H1 (cell line): Measurements from ENCODE around the gene RELCH. TPM values are rescaled to one million over a fixed set of nuclear protein-coding genes. Genes with fewer than 3 reads are reported as not detected.

ENCODE experiments used
- CTCF ChIA-PET: fragments of 300-600 bp; sonication (Branson Sonifier 250); formaldehyde crosslinking; loops from one replicate; lab custom pipeline; 2021; ENCODE audit not compliant: partially characterized antibody; lab: Charles Lee
- POLR2A ChIA-PET: fragments of 300-600 bp; sonication (Branson Sonifier 250); formaldehyde crosslinking; loops from one replicate; lab custom pipeline; 2021; ENCODE audit warnings: inconsistent platforms; ENCODE audit not compliant: partially characterized antibody; lab: Charles Lee
- DNase-seq, 2 experiments: peaks; one replicate each; pipeline versions ENCODE4 v3.0.0 to v3.0.0-alpha.2; 2010 to 2022; ENCODE audit warnings: low spot score in 2 of 2, low read depth in 1 of 2, mixed read lengths in 1 of 2
- FAIRE-seq: peaks from 2 replicates; lab custom pipeline; 2011; peaks lifted over from hg19 to GRCh38; lab: Jason Lieb, UNC
- H2AFZ ChIP-seq: 2 replicates; pipeline ENCODE4 v1.8.1; 2012; ENCODE audit warnings: low read length, inconsistent platforms
- H2AK5ac ChIP-seq: 2 replicates; pipeline ENCODE4 v1.6.1; 2013; ENCODE audit warnings: low read depth, low read length
- H2BK120ac ChIP-seq: replicated peaks from 2 replicates; pipeline ENCODE3; 2013; ENCODE audit warnings: low read depth, low read length, inconsistent platforms
- H2BK12ac ChIP-seq: 2 replicates; pipeline ENCODE4 v1.6.1; 2013; ENCODE audit warnings: low read depth, low read length
- H2BK15ac ChIP-seq: 2 replicates; pipeline ENCODE4 v1.6.1; 2013; ENCODE audit warnings: low read length
- H2BK20ac ChIP-seq: 2 replicates; pipeline ENCODE4 v1.6.1; 2013; ENCODE audit warnings: low read length
- H2BK5ac ChIP-seq: 2 replicates; pipeline ENCODE4 v1.6.1; 2013; ENCODE audit warnings: low read depth, low read length
- H3K14ac ChIP-seq: 2 replicates; pipeline ENCODE4 v1.6.1; 2013; ENCODE audit warnings: inconsistent platforms; ENCODE audit not compliant: insufficient read length
- H3K18ac ChIP-seq: 2 replicates; pipeline ENCODE4 v1.6.1; 2013; ENCODE audit warnings: low read length; ENCODE audit errors: extremely low read depth
- H3K23ac ChIP-seq: 2 replicates; pipeline ENCODE4 v1.6.1; 2013; ENCODE audit warnings: inconsistent platforms; ENCODE audit not compliant: insufficient read length
- H3K23me2 ChIP-seq: 2 replicates; pipeline ENCODE4 v1.6.1; 2013; ENCODE audit warnings: low read depth, low read length
- H3K27ac ChIP-seq: 2 replicates; pipeline ENCODE4 v1.6.1; 2011; ENCODE audit warnings: low read depth, low read length, inconsistent platforms
- H3K27me3 ChIP-seq, 4 experiments: replicated peaks in 1 of 4; 1 replicate in 1 of 4; 2 replicates in 3 of 4; pipeline versions ENCODE4 v1.6.1 to v1.8.1; 2011 to 2013; ENCODE audit warnings: low read length in 3 of 4, mild to moderate bottlenecking in 3 of 4, inconsistent platforms in 2 of 4, mixed read lengths in 2 of 4, moderate library complexity in 1 of 4; ENCODE audit not compliant: control insufficient read depth in 3 of 4, insufficient read depth in 3 of 4; ENCODE audit errors: extremely low read depth in 1 of 4
- H3K36me3 ChIP-seq, 4 experiments: 2 replicates each; pipeline versions ENCODE4 v1.6.1 to v1.8.1; 2011 to 2013; ENCODE audit warnings: mild to moderate bottlenecking in 4 of 4, low read length in 3 of 4, moderate library complexity in 2 of 4, control low read depth in 1 of 4, inconsistent platforms in 1 of 4; ENCODE audit not compliant: insufficient read depth in 4 of 4, control insufficient read depth in 2 of 4
- H3K4ac ChIP-seq: replicated peaks from 2 replicates; pipeline ENCODE3; 2013; ENCODE audit warnings: low read length, low read depth, mixed read lengths, inconsistent platforms; ENCODE audit not compliant: insufficient read length
- H3K4me1 ChIP-seq, 4 experiments: replicated peaks in 1 of 4; 1 replicate in 1 of 4; 2 replicates in 3 of 4; pipeline versions ENCODE4 v1.6.1 to v1.8.1; 2011 to 2013; ENCODE audit warnings: low read length in 3 of 4, inconsistent platforms in 2 of 4, mixed read lengths in 1 of 4; ENCODE audit not compliant: insufficient read depth in 4 of 4, control insufficient read depth in 3 of 4
- H3K4me2 ChIP-seq, 2 experiments: 2 replicates each; pipeline versions ENCODE4 v1.6.1 to v1.8.1; 2011 to 2013; ENCODE audit warnings: low read depth in 2 of 2, low read length in 2 of 2, control low read depth in 1 of 2, inconsistent platforms in 1 of 2, mild to moderate bottlenecking in 1 of 2; ENCODE audit not compliant: insufficient read depth in 1 of 2
- H3K4me3 ChIP-seq, 4 experiments: fragments of 200-600, 300-600 bp in 1 of 4; sonication (generic), shearing (Covaris generic), sonication (Bioruptor Twin) in 1 of 4; 2 replicates each; pipeline versions ENCODE4 v1.5.1 to v1.8.1; 2011 to 2016; ENCODE audit warnings: low read length in 4 of 4, low read depth in 3 of 4, control low read depth in 2 of 4, inconsistent platforms in 2 of 4, mild to moderate bottlenecking in 2 of 4, mixed read lengths in 1 of 4, moderate library complexity in 1 of 4; ENCODE audit not compliant: insufficient read depth in 2 of 4; ENCODE audit errors: extremely low read depth in 1 of 4
- H3K56ac ChIP-seq: replicated peaks from 2 replicates; pipeline ENCODE3; 2013; ENCODE audit warnings: low read depth, mild to moderate bottlenecking, mixed read lengths, low read length, inconsistent platforms; ENCODE audit not compliant: insufficient read length
- H3K79me1 ChIP-seq: 2 replicates; pipeline ENCODE4 v1.6.1; 2013; ENCODE audit warnings: low read depth, low read length, control low read depth
- H3K79me2 ChIP-seq, 2 experiments: 2 replicates each; pipeline versions ENCODE4 v1.6.1 to v1.8.1; 2012 to 2013; ENCODE audit warnings: low read length in 2 of 2, mild to moderate bottlenecking in 2 of 2, inconsistent platforms in 1 of 2; ENCODE audit not compliant: insufficient read depth in 2 of 2, control insufficient read depth in 1 of 2
- H3K9ac ChIP-seq, 4 experiments: replicated peaks in 1 of 4; 1 replicate in 1 of 4; 2 replicates in 3 of 4; pipeline versions ENCODE4 v1.6.1 to v1.8.1; 2011 to 2013; ENCODE audit warnings: low read depth in 3 of 4, low read length in 3 of 4, control low read depth in 2 of 4, mild to moderate bottlenecking in 2 of 4, moderate library complexity in 2 of 4, inconsistent platforms in 1 of 4; ENCODE audit errors: extremely low read depth in 1 of 4
- H3K9me3 ChIP-seq, 2 experiments: 2 replicates each; pipeline versions ENCODE4 v1.6.1 to v1.8.1; 2012 to 2013; ENCODE audit warnings: mild to moderate bottlenecking in 2 of 2, moderate library complexity in 2 of 2, control low read depth in 1 of 2, inconsistent platforms in 1 of 2, low read depth in 1 of 2, low read length in 1 of 2, mixed read lengths in 1 of 2; ENCODE audit not compliant: insufficient read depth in 2 of 2
- H4K20me1 ChIP-seq, 2 experiments: replicated peaks in 1 of 2; 2 replicates each; pipeline versions ENCODE3 to v1.8.1; 2011 to 2013; ENCODE audit warnings: inconsistent platforms in 2 of 2, low read length in 2 of 2, mild to moderate bottlenecking in 1 of 2; ENCODE audit not compliant: insufficient read depth in 2 of 2, control insufficient read depth in 1 of 2
- H4K5ac ChIP-seq: 2 replicates; pipeline ENCODE4 v1.6.1; 2013; ENCODE audit warnings: low read length, low read depth, mixed read lengths, inconsistent platforms; ENCODE audit not compliant: insufficient read length
- H4K8ac ChIP-seq: 2 replicates; pipeline ENCODE4 v1.8.0; 2013; ENCODE audit warnings: mild to moderate bottlenecking, moderate library complexity, low read length, inconsistent platforms; ENCODE audit not compliant: insufficient read depth; ENCODE audit errors: extremely low read depth
- H4K91ac ChIP-seq: replicated peaks from 2 replicates; pipeline ENCODE3; 2013; ENCODE audit warnings: low read length, mixed read lengths, inconsistent platforms; ENCODE audit not compliant: insufficient read length
- ATF3 ChIP-seq: IDR thresholded peaks from 2 replicates; pipeline ENCODE4 v1.6.1; 2011; ENCODE audit warnings: low read depth, mild to moderate bottlenecking, low read length; ENCODE audit not compliant: insufficient read depth
- CHD1 ChIP-seq: IDR thresholded peaks from 2 replicates; pipeline ENCODE4 v1.6.1; 2012; ENCODE audit warnings: low read depth, low read length, improper control_type of control experiment
- CTBP2 ChIP-seq: IDR thresholded peaks from 2 replicates; pipeline ENCODE4 v1.7.0; 2011; ENCODE audit warnings: borderline replicate concordance, mild to moderate bottlenecking, moderate library complexity, mixed read lengths, low read length; ENCODE audit not compliant: insufficient read depth, insufficient read length
- EGR1 ChIP-seq: IDR thresholded peaks from 2 replicates; pipeline ENCODE4 v1.6.1; 2011; ENCODE audit warnings: low read depth, low read length, borderline replicate concordance
- GTF2F1 ChIP-seq: IDR thresholded peaks from 2 replicates; pipeline ENCODE4 v1.6.1; 2012; ENCODE audit warnings: low read depth, low read length, improper control_type of control experiment, borderline replicate concordance
- JUND ChIP-seq: IDR thresholded peaks from 2 replicates; pipeline ENCODE4 v1.6.1; 2011; ENCODE audit warnings: mild to moderate bottlenecking, improper control_type of control experiment, low read length
- NRF1 ChIP-seq: IDR thresholded peaks from 2 replicates; pipeline ENCODE4 v1.6.1; 2011; ENCODE audit warnings: mild to moderate bottlenecking, low read depth, low read length, improper control_type of control experiment
- SP2 ChIP-seq: IDR thresholded peaks from 2 replicates; pipeline ENCODE4 v1.6.1; 2012; ENCODE audit warnings: mild to moderate bottlenecking, low read length, inconsistent platforms
- SP4 ChIP-seq: IDR thresholded peaks from 2 replicates; pipeline ENCODE4 v1.6.1; 2012; ENCODE audit warnings: low read length, inconsistent platforms
- TEAD4 ChIP-seq: IDR thresholded peaks from 2 replicates; pipeline ENCODE4 v1.6.1; 2012; ENCODE audit warnings: low read depth, low read length, inconsistent platforms, mixed read lengths
- USF2 ChIP-seq: IDR thresholded peaks from 2 replicates; pipeline ENCODE4 v1.6.1; 2011; ENCODE audit warnings: low read length, improper control_type of control experiment
- WGBS, 2 experiments: shearing (Covaris generic) in 1 of 2; methylation state at CpG; one replicate each; pipeline versions ENCODE4 v1.1.6 to v1.1.7; 2013 to 2015; ENCODE audit warnings: low lambda C conversion rate in 2 of 2, mixed read lengths in 2 of 2, inconsistent platforms in 1 of 2, low coverage in 1 of 2, missing lambda C conversion rate in 1 of 2; ENCODE audit not compliant: insufficient replicate concordance in 2 of 2, insufficient coverage in 1 of 2, insufficient read length in 1 of 2; ENCODE audit errors: extremely low coverage in 1 of 2, missing lambda C conversion rate in 1 of 2; 5-methylcytosine and 5-hydroxymethylcytosine counted together
- polyA plus RNA-seq, 7 experiments: library from polyadenylated mRNA; depleted of rRNA in 3 of 7; stranded (reverse) in 5 of 7; unstranded in 2 of 7; fragments of >200 nt in 5 of 7; fragments of 200-250 nt in 2 of 7; gene quantifications; 1 replicate in 5 of 7; 2 replicates in 1 of 7; 4 replicates in 1 of 7; pipeline versions ENCODE4 v1.2.1 to v1.2.3, GENCODE V29; 2011 to 2013; ENCODE audit warnings: missing spikeins in 2 of 7, mixed read lengths in 2 of 7
- total RNA-seq: library from RNA; stranded (reverse); fragmentation: NEBNext Ultra II Directional; extraction: Animal tissue kit (Norgen Biotek cat#: 25700); gene quantifications from 2 replicates; pipeline ENCODE4 v1.2.1, GENCODE V29; 2021

RELCH gene
- total and polyA plus RNA-seq, 2 of the 8 experiments (the other 6 are each of a cell fraction or from before 2014, with no cell fraction given), result 7.3 to 26.9 TPM

GRCh38 chr18:62318228-62319180 is 131.4 kb downstream of the RELCH start:
- H4K91ac ChIP-seq, result no peak overlapping the region
- H2BK12ac ChIP-seq, result no peak overlapping the region
- H2BK5ac ChIP-seq, result no peak overlapping the region
- H3K9ac ChIP-seq, result no peak overlapping the region
- H4K20me1 ChIP-seq, result no peaks in the 10 kb centered on the region
- H2BK20ac ChIP-seq, result no peak overlapping the region
- H4K8ac ChIP-seq, result no peak overlapping the region
- H3K56ac ChIP-seq, result no peak overlapping the region
- ChIA-PET CTCF (no interaction called here), POLR2A (no interaction called here)
- H2BK15ac ChIP-seq, result no peak overlapping the region
- no peak overlapping the region for H2BK120ac ChIP-seq
- H3K4me2 ChIP-seq, result no peak overlapping the region
- H3K79me1 ChIP-seq, result no peaks in the 10 kb centered on the region
- H3K27me3 ChIP-seq, result no peaks in the 10 kb centered on the region; a peak in 1 of 7 replicates
- H3K14ac ChIP-seq, result no peak overlapping the region
- H3K4me3 ChIP-seq, result no peak overlapping the region
- WGBS, 2 experiments, result 84% methylated on average over 4 of the region's 4 CpGs; no CpG with 5 or more reads in 1 of the 2 experiments
- H3K36me3 ChIP-seq, result no peaks in the 10 kb centered on the region
- no peak overlapping the region for H3K18ac ChIP-seq
- FAIRE-seq, result no peak
- H3K23me2 ChIP-seq, result no peaks in the 10 kb centered on the region; the same call in 1 of the 2 replicates
- no peaks in the 10 kb centered on the region for H3K9me3 ChIP-seq
- H4K5ac ChIP-seq, result no peak overlapping the region
- no peak overlapping the region for H3K27ac ChIP-seq
- no peaks in the 10 kb centered on the region for H3K79me2 ChIP-seq
- DNase-seq, result no peak
- no peak overlapping the region for H3K23ac ChIP-seq
- no peak overlapping the region for H2AFZ ChIP-seq
- no peak overlapping the region for H2AK5ac ChIP-seq
- H3K4ac ChIP-seq, result no peak overlapping the region
- H3K4me1 ChIP-seq, result peaks cover 2 to 11% (median 5%) of the 10 kb centered on the region in 4 experiments; a peak in 3 of 7 replicates
- TF ChIP-seq EGR1, result no peak
- TF ChIP-seq JUND, result no peak
- TF ChIP-seq GTF2F1, result no peak
- no peak for TF ChIP-seq TEAD4
- no peak for TF ChIP-seq ATF3
- TF ChIP-seq CHD1, result no peak
- TF ChIP-seq SP2, result no peak
- no peak for TF ChIP-seq USF2
- TF ChIP-seq SP4, result no peak
- TF ChIP-seq NRF1, result no peak
- TF ChIP-seq CTBP2, result no peak
